Measurements from ENCODE around the gene GPANK1.
A peak's percentile ranks its signal among the peaks of the same experiment; 100 is the strongest.
"Not testable (repeated sequence)": the region's sequence is repeated elsewhere in the genome, so short reads cannot be mapped to it uniquely, and the experiment has no call there.

GPANK1 gene

GRCh38 chr6:31664790-31665500 lies at the start of gene GPANK1:
TSS of gene GPANK1 (minus strand) at chr6:31664997. CDS start at chr6:31664478, 519 bp downstream.
- peak; percentile 87 to 94 for DNase-seq

DNA sequence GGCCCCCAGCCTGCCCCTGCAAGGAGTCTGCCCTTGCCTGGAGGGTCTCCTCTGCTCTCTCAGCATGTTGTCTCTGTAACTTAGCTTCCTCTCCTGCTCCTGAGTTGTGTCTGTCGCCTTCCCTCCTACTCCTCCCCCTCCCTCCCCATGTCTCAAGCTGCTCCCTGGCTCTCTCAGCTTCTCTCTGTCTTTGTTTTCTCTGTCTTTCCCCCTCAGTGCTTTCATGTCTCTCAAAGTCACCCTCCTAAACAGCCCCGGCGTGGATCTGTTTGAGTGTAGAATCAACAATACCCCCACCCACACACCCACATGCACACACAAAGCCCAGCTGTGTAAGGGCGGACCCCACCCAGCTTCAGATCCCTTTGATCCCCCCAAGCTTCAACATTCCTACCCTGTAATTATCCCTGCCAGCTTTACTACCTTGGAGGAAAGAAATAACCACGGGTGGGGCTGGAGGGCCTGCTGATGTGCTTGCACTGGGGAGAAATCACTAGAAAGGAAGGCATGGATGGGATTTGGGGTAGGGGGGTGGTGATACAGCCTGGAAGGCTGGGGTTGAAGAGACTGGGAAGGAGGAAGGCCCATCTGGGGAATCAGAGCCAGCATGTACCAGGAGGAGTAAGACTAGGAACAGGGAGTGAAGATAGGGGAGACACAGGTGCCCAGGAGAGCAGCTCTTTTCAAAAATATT lies 49.3 kb upstream of the GPANK1 start:
- DNase-seq = no peak

DNA sequence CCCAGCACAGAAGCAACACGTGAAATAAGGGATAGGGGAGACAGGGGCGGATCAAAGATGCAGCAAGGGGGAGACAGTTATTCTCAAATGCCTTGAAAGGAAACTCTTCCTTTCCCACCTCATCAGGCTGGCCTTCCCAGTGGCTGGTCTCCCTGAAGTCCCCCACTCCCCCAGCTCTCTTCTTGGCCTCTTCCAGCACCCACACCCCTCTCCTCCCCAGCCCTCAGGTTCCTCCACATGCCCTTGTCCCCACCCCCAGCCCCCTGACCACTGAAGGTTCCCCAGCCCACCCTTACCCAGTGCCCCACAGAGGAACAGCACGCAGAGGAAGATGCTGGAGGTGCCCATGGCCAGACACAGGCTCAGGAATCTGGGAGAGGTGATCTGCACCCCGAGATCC lies 48.7 kb upstream of the GPANK1 start:
- no peak for DNase-seq

- DNase-seq = peak in 1 of 2 experiments; percentile 21
These were observed 47.5 kb upstream of the GPANK1 start for GRCh38 chr6:31712296-31712695.

DNA sequence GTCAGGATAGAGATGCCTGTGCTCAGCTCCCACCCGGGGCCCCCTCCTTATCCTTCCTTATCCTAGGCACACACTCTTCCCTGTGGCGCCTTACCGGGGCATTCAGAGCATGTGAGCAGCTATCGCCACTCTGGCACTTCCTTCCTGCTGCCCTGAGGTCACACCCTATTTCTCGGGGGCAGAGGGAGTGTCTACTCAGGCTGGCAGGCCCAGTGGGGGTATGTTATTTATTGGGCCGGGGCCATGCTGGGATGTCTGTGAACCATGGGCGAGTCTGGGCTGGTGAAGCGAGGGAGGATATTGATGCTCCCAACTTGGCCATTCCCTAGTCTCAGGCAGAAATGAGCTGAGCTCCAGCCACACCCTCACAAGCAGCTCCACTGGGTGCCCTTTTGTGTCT lies 46.4 kb upstream of the GPANK1 start:
- no peak for DNase-seq

DNA sequence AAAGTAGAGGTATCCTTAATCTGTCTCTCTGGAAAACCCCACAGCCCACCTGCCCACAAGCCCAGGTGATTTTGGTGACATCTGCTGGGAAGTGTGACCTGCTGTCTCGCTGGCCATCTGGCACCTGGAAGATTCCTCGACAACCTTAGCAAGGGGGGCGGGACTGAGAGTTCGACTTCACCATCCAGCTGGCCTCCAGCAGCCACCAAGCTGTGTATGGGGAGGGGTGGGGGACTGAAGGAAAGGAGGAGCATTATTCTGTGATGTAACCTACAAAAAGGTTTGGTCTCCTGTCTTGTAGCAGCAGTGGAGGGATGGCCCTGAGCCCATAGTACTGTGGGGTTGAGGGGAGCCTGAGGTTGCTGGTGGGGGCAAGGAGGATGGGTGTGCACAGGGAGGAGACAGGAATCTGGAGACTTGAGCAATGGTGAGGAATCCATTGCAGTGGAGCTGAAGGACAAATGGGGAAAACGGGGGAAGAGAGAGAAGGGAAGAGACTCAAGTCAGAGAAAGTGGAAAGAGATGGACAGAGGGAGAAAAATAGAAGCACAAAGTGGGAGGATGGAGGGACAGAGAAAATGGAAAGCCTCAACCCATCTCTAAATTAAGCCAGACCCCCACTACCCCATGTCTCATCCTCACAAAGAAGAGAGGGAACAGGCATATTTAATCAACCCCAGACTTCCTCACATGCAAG lies 45.9 kb upstream of the GPANK1 start:
- no peak for DNase-seq

GRCh38 chr6:31709157-31709556 lies 44.4 kb upstream of the GPANK1 start:
- not testable (repeated sequence) for DNase-seq

GRCh38 chr6:31708224-31708623 lies 43.4 kb upstream of the GPANK1 start:
- DNase-seq = no peak

GRCh38 chr6:31707701-31708100 lies 42.9 kb upstream of the GPANK1 start:
- DNase-seq = no peak

- DNase-seq = no peak
These were observed 41.8 kb upstream of the GPANK1 start, which contains the start of gene LY6G6F for GRCh38 chr6:31706599-31706998. TSS of gene LY6G6F (plus strand) at chr6:31706866. CDS start at chr6:31706907, 41 bp downstream.

DNA sequence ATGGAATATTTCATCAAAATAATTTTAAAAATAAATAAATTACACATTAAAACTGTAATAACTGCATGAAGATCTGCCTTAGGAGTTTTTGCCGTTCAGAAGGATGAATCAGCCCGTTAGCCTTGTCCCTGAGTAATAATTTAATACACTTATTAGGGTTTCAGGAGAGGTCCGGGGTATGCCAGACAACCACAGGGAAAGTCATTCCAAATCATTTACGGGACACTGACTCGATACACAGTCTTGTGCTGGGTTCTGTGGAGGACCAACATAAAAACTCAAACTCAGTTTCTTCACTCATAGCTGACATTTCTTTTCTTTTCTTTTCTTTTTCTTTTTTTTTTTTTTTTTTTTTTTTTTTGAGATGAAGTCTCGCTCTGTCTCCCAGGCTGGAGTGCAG lies 41.1 kb upstream of the GPANK1 start:
- no peak for DNase-seq

DNA sequence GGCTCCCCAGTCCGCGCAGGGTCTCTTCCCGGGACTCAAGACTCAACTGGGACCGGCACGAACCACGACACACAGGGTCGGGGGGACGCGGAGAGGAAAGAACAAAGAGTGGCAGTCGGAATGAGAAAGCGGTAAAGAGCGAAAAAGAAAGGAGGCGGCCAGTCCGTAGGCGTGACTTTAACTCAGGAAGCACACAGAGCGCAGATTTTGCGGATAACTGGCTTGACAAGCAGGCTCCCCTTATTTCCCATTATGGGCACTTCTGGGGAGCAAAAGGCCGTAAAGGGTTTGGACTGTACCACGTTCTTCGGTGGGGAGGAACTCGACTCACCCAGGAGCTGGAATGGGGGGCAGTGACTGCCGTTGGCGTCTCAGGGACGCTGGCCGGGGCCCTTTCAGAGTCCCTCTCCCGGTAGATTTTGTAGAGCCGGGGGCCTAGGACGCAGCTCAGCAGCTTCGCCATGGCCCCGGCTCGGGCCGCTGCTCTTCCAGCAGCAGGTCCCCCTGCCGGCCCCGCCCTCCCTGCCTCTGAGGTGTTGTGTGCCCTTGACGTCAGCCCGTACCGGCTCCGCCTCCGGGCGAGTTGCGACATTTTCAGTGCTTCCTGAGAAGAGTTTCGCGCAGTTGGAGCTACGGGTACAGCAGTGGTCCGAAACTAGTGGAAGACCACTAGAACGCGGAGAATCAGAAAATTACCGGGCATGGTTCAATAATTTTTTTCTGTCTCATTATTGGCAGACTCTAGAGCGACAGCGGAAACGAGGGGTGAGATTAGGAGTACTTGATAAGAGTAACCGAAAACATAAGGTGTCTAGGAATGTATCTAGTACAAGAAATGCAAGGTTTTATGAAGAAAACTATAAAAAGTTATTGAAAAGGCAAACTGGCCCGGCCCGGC lies 38.3 kb upstream of the GPANK1 start, which contains the start of gene ABHD16A:
TSS of gene ABHD16A (minus strand) at position 506 of the 898 bp plus-strand sequence. CDS start at position 463, 43 bp downstream.
- DNase-seq = peak; percentile 92 to 97

- no peak for DNase-seq
These were observed 37.6 kb upstream of the GPANK1 start for GRCh38 chr6:31702405-31702818.

DNA sequence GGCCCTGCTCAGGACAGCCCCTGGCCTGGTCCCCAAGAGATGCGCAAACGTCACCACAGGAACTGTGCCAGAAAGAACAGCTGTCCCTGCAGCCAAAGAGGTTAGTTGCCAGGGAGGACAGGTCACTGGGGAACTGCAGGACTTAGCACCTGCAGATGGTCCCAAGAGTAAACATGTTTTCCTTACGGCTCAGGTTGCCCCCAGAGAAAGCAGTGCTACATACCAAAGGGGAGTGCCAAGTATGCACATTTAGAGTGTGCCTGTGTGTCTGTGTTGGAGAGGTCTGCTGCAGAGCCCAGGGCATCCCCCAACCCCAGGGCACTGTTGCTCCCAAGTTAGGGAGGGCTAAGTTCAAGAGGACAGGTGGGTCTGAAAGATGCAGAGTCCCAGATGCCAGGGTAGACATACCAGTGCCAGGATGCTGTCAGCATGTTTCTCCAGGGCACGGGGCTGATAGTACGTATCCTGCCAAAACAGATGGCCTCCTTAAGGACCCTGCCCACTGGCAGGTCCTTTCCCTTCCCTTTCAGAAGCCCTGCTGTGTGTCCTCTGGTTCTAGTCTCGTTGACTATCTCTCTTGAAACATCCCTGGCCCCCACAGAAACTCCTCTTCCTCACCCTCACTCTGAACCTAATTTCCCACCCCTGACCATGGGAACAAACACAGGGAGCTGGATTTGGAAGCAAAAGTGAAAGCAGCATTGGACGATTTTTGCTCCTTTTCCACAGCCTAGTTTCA lies 37.0 kb upstream of the GPANK1 start:
- DNase-seq = no peak

- DNase-seq = no peak
These were observed 36.1 kb upstream of the GPANK1 start for GRCh38 chr6:31700740-31701401.

- DNase-seq = no peak
These were observed 32.8 kb upstream of the GPANK1 start for GRCh38 chr6:31697555-31697954.

- DNase-seq = no peak
These were observed 28.7 kb upstream of the GPANK1 start for GRCh38 chr6:31693535-31693934.

- DNase-seq = no peak
These were observed 28.1 kb upstream of the GPANK1 start for GRCh38 chr6:31692886-31693285.

GRCh38 chr6:31692353-31692752 lies 27.6 kb upstream of the GPANK1 start:
- no peak for DNase-seq

- DNase-seq = no peak
These were observed 26.8 kb upstream of the GPANK1 start for GRCh38 chr6:31691564-31692108.

- no peak for DNase-seq
These were observed 26.3 kb upstream of the GPANK1 start for GRCh38 chr6:31691078-31691463.

Data from SW 1271 (cell line).